CD4-positive, alpha-beta T cell (primary cell): ENCODE measurements around the gene DMPK. TPM values are rescaled to one million over a fixed set of nuclear protein-coding genes. Genes with fewer than 3 reads are reported as not detected.

Source experiments
- ATAC-seq: fragments of 200-7000 bp; cut with Tn5 transposase; one replicate; pipeline ENCODE4 v1.10.0; 2022; ENCODE audit warnings: mild to moderate bottlenecking; ENCODE audit not compliant: poor library complexity
- CTCF ChIA-PET: fragments of 350-600 bp; sonication (Branson Sonifier 250); formaldehyde crosslinking; loops from one replicate; lab custom pipeline; 2021; ENCODE audit warnings: antibody characterized with exemption, inconsistent platforms; lab: Charles Lee
- POLR2A ChIA-PET: fragments of 350-600 bp; sonication (Branson Sonifier 250); formaldehyde crosslinking; loops from one replicate; lab custom pipeline; 2021; ENCODE audit warnings: antibody characterized with exemption, inconsistent platforms; lab: Charles Lee
- DNase-seq, 14 experiments: peaks; one replicate each; pipeline ENCODE4 v3.0.0-alpha.2; 2013 to 2020; ENCODE audit warnings: mixed read lengths in 2 of 14
- H3K27ac ChIP-seq, 2 donors: one replicate each; pipeline versions ENCODE4 v1.5.1 to v1.7.0; 2013; ENCODE audit warnings: low read length in 2 of 2, low read depth in 1 of 2, mild to moderate bottlenecking in 1 of 2
- H3K27me3 ChIP-seq, 2 experiments: 1 replicate in 1 of 2; 2 replicates in 1 of 2; pipeline versions ENCODE4 v1.6.1 to v1.7.0; 2013; ENCODE audit warnings: low read length in 2 of 2, control low read depth in 1 of 2, mild to moderate bottlenecking in 1 of 2, moderate library complexity in 1 of 2; ENCODE audit not compliant: insufficient read depth in 2 of 2, control insufficient read depth in 1 of 2
- H3K36me3 ChIP-seq: one replicate; pipeline ENCODE4 v1.6.1; 2013; ENCODE audit warnings: low read length, control low read depth; ENCODE audit not compliant: insufficient read depth
- H3K4me1 ChIP-seq: one replicate; pipeline ENCODE4 v1.6.1; 2013; ENCODE audit warnings: low read length, control low read depth; ENCODE audit not compliant: insufficient read depth
- H3K4me3 ChIP-seq: one replicate; pipeline ENCODE4 v1.5.1; 2013; ENCODE audit warnings: mild to moderate bottlenecking, low read length, moderate library complexity
- H3K9me3 ChIP-seq, 2 experiments: 1 replicate in 1 of 2; 2 replicates in 1 of 2; pipeline versions ENCODE4 v1.6.1 to v1.7.0; 2013; ENCODE audit warnings: low read length in 2 of 2, mild to moderate bottlenecking in 2 of 2, control low read depth in 1 of 2, moderate library complexity in 1 of 2; ENCODE audit not compliant: control insufficient read depth in 1 of 2, insufficient read depth in 1 of 2
- H3K27ac Mint-ChIP-seq: one replicate; pipeline ENCODE4 v1.8.0; 2020; ENCODE audit warnings: mixed read lengths
- H3K27me3 Mint-ChIP-seq: one replicate; pipeline ENCODE4 v1.8.0; 2021; ENCODE audit warnings: mixed read lengths
- H3K36me3 Mint-ChIP-seq: one replicate; pipeline ENCODE4 v1.8.0; 2021; ENCODE audit warnings: low read depth, mixed read lengths
- H3K4me1 Mint-ChIP-seq: one replicate; pipeline ENCODE4 v1.8.0; 2021; ENCODE audit warnings: low read depth, mixed read lengths
- H3K4me3 Mint-ChIP-seq: one replicate; pipeline ENCODE4 v1.8.0; 2020; ENCODE audit warnings: mild to moderate bottlenecking, mixed read lengths
- H3K9me3 Mint-ChIP-seq: one replicate; pipeline ENCODE4 v1.8.0; 2020; ENCODE audit warnings: mixed read lengths
- CTCF ChIP-seq: fragments of 200-600 bp; IDR thresholded peaks from one replicate; pipeline ENCODE4 v1.8.0; 2022; ENCODE audit warnings: antibody characterized with exemption, mild to moderate bottlenecking
- intact Hi-C, 2 experiments: fragments of 100-400 bp; cut with DNase I in 1 of 2; cut with micrococcal nuclease in 1 of 2; formaldehyde crosslinking; loops; one replicate each; pipeline versions ENCODE4 v1.15.1 to v1.9.0; 2023 to 2025; cut with DNase I, micrococcal nuclease
- total RNA-seq, 174 experiments: library from RNA in 2 of 174; stranded (reverse) in 2 of 174; gene quantifications; one replicate each; pipeline ENCODE4 v1.2.3 and lab custom pipeline; 2021 to 2026

DMPK gene
- total RNA-seq, 2 experiments from 2014 or later, result 24.0 to 24.9 TPM

DNA sequence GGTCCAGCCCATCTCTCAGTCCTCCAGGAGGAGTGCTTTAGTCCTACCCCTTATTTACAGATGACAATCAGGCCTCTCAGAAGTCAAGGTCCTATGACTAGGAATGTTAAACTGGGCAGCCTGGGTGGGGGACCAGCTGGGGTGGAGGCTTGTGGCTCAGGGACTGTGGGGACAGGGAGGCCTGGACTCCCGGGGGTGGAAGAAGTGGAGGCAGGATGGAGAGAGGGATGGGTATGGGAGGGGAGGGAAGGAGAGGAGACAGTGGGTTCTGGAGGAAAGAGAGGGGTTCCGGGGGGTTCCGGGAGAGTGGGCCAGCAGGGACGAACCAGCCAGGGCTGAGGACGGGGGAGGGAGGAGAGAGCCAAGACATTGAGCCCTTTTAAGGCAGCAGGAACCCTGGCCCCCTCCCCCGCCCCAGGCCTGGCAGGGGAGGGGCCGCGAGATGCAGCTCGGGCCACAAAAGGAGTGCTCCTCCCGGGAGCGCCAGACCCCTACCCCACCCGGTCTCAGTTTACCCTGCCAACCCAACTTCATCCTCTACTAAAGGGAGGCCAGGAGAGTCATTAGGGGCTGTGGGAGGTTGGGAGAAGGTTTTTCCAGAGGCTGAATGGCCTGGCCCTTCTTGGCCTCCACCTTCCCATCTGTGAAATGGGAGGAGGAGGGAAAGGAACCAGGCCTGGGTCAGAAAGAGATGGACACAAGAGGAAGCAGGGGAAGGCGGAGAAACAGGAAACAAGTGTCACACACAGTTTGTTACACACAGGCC is 1.7 kb downstream of the DMPK start:
- peaks cover 34% of the 10 kb centered on the region for H3K27me3 Mint-ChIP-seq
- H3K4me3 ChIP-seq, result no peak overlapping the region
- H3K4me1 ChIP-seq, result peaks cover 24% of the 10 kb centered on the region
- intact Hi-C loops, result no loop called here
- ChIA-PET CTCF (interaction anchor here (2.9 kb wide), 1 partner anchor 11 kb away, joined by 59 read pairs; the partner anchor contains the start of gene SIX5), POLR2A (no interaction called here)
- H3K9me3 Mint-ChIP-seq, result no peaks in the 10 kb centered on the region
- peaks cover 22 to 39% of the 10 kb centered on the region in 2 experiments for H3K27me3 ChIP-seq
- H3K27ac Mint-ChIP-seq, result no peak overlapping the region
- peaks cover 13% of the 10 kb centered on the region for H3K36me3 ChIP-seq
- no peak overlapping the region for H3K27ac ChIP-seq
- DNase-seq (no peak), ATAC-seq (no peak)
- peaks cover 24% of the 10 kb centered on the region for H3K36me3 Mint-ChIP-seq
- peaks cover 0 to 14% of the 10 kb centered on the region in 2 experiments for H3K9me3 ChIP-seq
- peaks cover 23% of the 10 kb centered on the region for H3K4me1 Mint-ChIP-seq
- H3K4me3 Mint-ChIP-seq, result no peak overlapping the region
- TF ChIP-seq CTCF, result no peak

DNA sequence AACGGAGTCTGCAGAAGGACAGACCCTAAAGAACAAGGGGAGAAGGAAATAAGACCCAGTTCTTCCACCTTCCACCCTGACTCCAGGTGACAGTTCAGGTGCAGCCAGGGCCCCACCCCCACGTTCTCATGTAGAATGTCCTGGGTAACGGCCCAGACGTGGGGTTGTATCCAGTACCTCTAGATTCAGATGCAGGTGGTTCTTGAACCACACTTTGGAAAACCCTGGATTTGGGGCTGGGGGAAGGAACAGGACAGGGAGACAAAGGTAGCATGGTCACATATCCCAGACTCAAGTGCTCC is 2.2 kb downstream of the DMPK start:
- Histone ChIP-seq H3K9me3 (peaks cover 0 to 14% of the 10 kb centered on the region in 2 experiments), H3K4me1 (peaks cover 24% of the 10 kb centered on the region), H3K36me3 (peaks cover 13% of the 10 kb centered on the region), H3K27me3 (peaks cover 22 to 39% of the 10 kb centered on the region in 2 experiments), H3K4me3 (no peak overlapping the region), H3K27ac (no peak overlapping the region)
- ChIA-PET CTCF (interaction anchor here (0.8 to 2.9 kb wide), 2 partner anchors 11 to 49 kb away, joined by 3 to 59 read pairs; partner anchors contain the start of genes FBXO46 and SIX5), POLR2A (no interaction called here)
- intact Hi-C loops, result no loop called here
- Mint-ChIP-seq H3K4me1 (peaks cover 23% of the 10 kb centered on the region), H3K9me3 (no peaks in the 10 kb centered on the region), H3K36me3 (peaks cover 24% of the 10 kb centered on the region), H3K27ac (no peak overlapping the region), H3K4me3 (no peak overlapping the region), H3K27me3 (peaks cover 34% of the 10 kb centered on the region)
- TF ChIP-seq CTCF, result no peak
- DNase-seq, result no peak
- no peak for ATAC-seq

- intact Hi-C loops, result loop anchor here in 1 of 2 experiments (1.0 to 10.0 kb wide), 2 partner anchors 9 to 235 kb away; no protein-coding TSS in a partner anchor
- ChIA-PET CTCF (interaction anchor here (0.8 to 2.9 kb wide), 9 partner anchors 10 to 137 kb away, joined by 3 to 59 read pairs (median 7); partner anchors contain the start of genes DMWD, FBXO46, QPCTL and SIX5), POLR2A (interaction anchor here (0.6 to 1.2 kb wide), 6 partner anchors 10 to 123 kb away, joined by 3 to 15 read pairs (median 3); partner anchors contain the start of genes MYPOP and SIX5)
- H3K9me3 Mint-ChIP-seq, result no peaks in the 10 kb centered on the region
- TF ChIP-seq CTCF, result peak; percentile 78
- Histone ChIP-seq H3K36me3 (peaks cover 13% of the 10 kb centered on the region), H3K4me1 (peaks cover 24% of the 10 kb centered on the region), H3K27ac (no peak overlapping the region), H3K9me3 (peaks cover 0 to 14% of the 10 kb centered on the region in 2 experiments), H3K4me3 (peak overlapping the region; percentile 38), H3K27me3 (peaks cover 22 to 39% of the 10 kb centered on the region in 2 experiments)
- no peak overlapping the region for H3K27ac Mint-ChIP-seq
- ATAC-seq, result peak; percentile 89
- peaks cover 34% of the 10 kb centered on the region for H3K27me3 Mint-ChIP-seq
- peaks cover 24% of the 10 kb centered on the region for H3K36me3 Mint-ChIP-seq
- DNase-seq, result peak; percentile 61 to 88 (median 76)
- peaks cover 23% of the 10 kb centered on the region for H3K4me1 Mint-ChIP-seq
- H3K4me3 Mint-ChIP-seq, result peak overlapping the region; percentile 77
Measured at GRCh38 chr19:45779231-45780145, 2.8 kb downstream of the DMPK start.
